ENCODE data around the gene TRIM68. TPM values are rescaled to one million over a fixed set of nuclear protein-coding genes. Genes with fewer than 3 reads are reported as not detected.

TRIM68 gene
- total and polyA plus RNA-seq, 2 of the 13 experiments (the other 11 are each of a cell fraction or from before 2014, with no cell fraction given): not detected

Other genes starting within 250 kb of the TRIM68 start
- gene OR52B4, start 239.8 kb downstream of the TRIM68 start, total RNA-seq (2016; rRNA removed; fragmentation: Illumina TruSeq; extraction: Trizol): not detected in 2 replicates
- 0.09 TPM in 1 of 2 replicates, not detected in the other for gene OR52B4, start 239.8 kb downstream of the TRIM68 start, polyA plus RNA-seq (2011; rRNA removed)
- 6.2 and 7.0 TPM in 2 replicates for gene TRIM21, start 214.5 kb downstream of the TRIM68 start, total RNA-seq (2016; rRNA removed; fragmentation: Illumina TruSeq; extraction: Trizol)
- gene TRIM21, start 214.5 kb downstream of the TRIM68 start, polyA plus RNA-seq (2011; rRNA removed): 7.8 and 9.6 TPM in 2 replicates
- not detected in 2 replicates for gene OR52K2, start 158.9 kb downstream of the TRIM68 start, total RNA-seq (2016; rRNA removed; fragmentation: Illumina TruSeq; extraction: Trizol)
- not detected in 2 replicates for gene OR52K2, start 158.9 kb downstream of the TRIM68 start, polyA plus RNA-seq (2011; rRNA removed)
- gene OR52K1, start 125.6 kb downstream of the TRIM68 start, total RNA-seq (2016; rRNA removed; fragmentation: Illumina TruSeq; extraction: Trizol): not detected in 2 replicates
- gene OR52K1, start 125.6 kb downstream of the TRIM68 start, polyA plus RNA-seq (2011; rRNA removed): not detected in 2 replicates
- not detected in 2 replicates for gene OR52M1, start 63.0 kb downstream of the TRIM68 start, total RNA-seq (2016; rRNA removed; fragmentation: Illumina TruSeq; extraction: Trizol)
- gene OR52M1, start 63.0 kb downstream of the TRIM68 start, polyA plus RNA-seq (2011; rRNA removed): not detected in 2 replicates
- not detected in 2 replicates for gene OR52I2, start 26.5 kb downstream of the TRIM68 start, total RNA-seq (2016; rRNA removed; fragmentation: Illumina TruSeq; extraction: Trizol)
- not detected in 2 replicates for gene OR52I2, start 26.5 kb downstream of the TRIM68 start, polyA plus RNA-seq (2011; rRNA removed)
- not detected in 2 replicates for gene OR52I1, start 14.2 kb downstream of the TRIM68 start, total RNA-seq (2016; rRNA removed; fragmentation: Illumina TruSeq; extraction: Trizol)
- gene OR52I1, start 14.2 kb downstream of the TRIM68 start, polyA plus RNA-seq (2011; rRNA removed): not detected in 2 replicates
- gene OR51D1, start 29.2 kb upstream of the TRIM68 start, total RNA-seq (2016; rRNA removed; fragmentation: Illumina TruSeq; extraction: Trizol): not detected in 2 replicates
- not detected in 2 replicates for gene OR51D1, start 29.2 kb upstream of the TRIM68 start, polyA plus RNA-seq (2011; rRNA removed)
- gene OR51E1, start 35.8 kb upstream of the TRIM68 start, total RNA-seq (2016; rRNA removed; fragmentation: Illumina TruSeq; extraction: Trizol): not detected in 2 replicates
- gene OR51E1, start 35.8 kb upstream of the TRIM68 start, polyA plus RNA-seq (2011; rRNA removed): not detected in 2 replicates
- gene OR51E2, start 89.6 kb upstream of the TRIM68 start, total RNA-seq (2016; rRNA removed; fragmentation: Illumina TruSeq; extraction: Trizol): not detected in 2 replicates
- gene OR51E2, start 89.6 kb upstream of the TRIM68 start, polyA plus RNA-seq (2011; rRNA removed): not detected in 2 replicates
- gene MMP26, start 96.6 kb upstream of the TRIM68 start, total RNA-seq (2016; rRNA removed; fragmentation: Illumina TruSeq; extraction: Trizol): not detected in 2 replicates
- not detected in 2 replicates for gene MMP26, start 96.6 kb upstream of the TRIM68 start, polyA plus RNA-seq (2011; rRNA removed)
- not detected in 2 replicates for gene OR51F1, start 161.7 kb upstream of the TRIM68 start, total RNA-seq (2016; rRNA removed; fragmentation: Illumina TruSeq; extraction: Trizol)
- gene OR51F1, start 161.7 kb upstream of the TRIM68 start, polyA plus RNA-seq (2011; rRNA removed): not detected in 2 replicates
- not detected in 2 replicates for gene OR52R1, start 196.1 kb upstream of the TRIM68 start, total RNA-seq (2016; rRNA removed; fragmentation: Illumina TruSeq; extraction: Trizol)
- gene OR52R1, start 196.1 kb upstream of the TRIM68 start, polyA plus RNA-seq (2011; rRNA removed): not detected in 2 replicates
- not detected in 2 replicates for gene OR51F2, start 213.1 kb upstream of the TRIM68 start, total RNA-seq (2016; rRNA removed; fragmentation: Illumina TruSeq; extraction: Trizol)
- not detected in 2 replicates for gene OR51F2, start 213.1 kb upstream of the TRIM68 start, polyA plus RNA-seq (2011; rRNA removed)
- gene OR51S1, start 241.0 kb upstream of the TRIM68 start, total RNA-seq (2016; rRNA removed; fragmentation: Illumina TruSeq; extraction: Trizol): not detected in 2 replicates
- gene OR51S1, start 241.0 kb upstream of the TRIM68 start, polyA plus RNA-seq (2011; rRNA removed): not detected in 2 replicates

All from HepG2 (cell line).